ENCODE results near the gene TMUB2.

TMUB2 gene

DNA sequence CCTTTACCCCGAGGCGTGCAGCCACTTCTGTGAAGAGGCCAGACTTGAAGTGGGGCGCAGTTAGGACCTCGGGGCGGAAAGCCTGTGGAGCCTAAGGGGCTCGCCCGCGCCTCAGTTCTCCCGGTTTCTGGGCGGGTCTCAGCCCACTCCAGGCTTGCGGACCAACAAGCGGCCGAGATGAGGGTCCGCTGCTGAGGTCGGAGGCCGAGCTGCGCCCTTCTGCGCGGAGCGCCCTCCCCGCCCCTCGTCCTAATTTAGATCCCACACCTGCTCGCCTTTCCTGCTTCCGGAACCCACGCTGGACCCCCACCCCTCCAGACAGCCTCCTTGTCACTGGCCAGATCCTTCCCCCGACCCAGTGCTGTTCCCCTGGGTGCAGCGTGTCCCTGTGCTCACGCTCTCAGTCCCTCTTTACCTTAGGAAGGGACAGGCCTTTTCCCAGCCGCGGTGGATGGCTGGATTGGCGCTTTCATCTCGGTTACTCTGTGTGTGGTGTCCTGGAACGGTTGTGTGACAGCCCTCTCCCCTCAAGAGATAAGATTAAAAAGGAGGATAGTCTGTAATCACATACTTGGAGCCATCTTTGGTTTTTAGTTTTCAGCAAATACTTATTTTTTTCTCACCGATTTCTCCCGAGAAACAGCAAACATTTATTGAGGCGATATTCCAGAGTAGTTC, 13.8 kb downstream of the TMUB2 start:
- TF ChIP-seq, protein P1, sequence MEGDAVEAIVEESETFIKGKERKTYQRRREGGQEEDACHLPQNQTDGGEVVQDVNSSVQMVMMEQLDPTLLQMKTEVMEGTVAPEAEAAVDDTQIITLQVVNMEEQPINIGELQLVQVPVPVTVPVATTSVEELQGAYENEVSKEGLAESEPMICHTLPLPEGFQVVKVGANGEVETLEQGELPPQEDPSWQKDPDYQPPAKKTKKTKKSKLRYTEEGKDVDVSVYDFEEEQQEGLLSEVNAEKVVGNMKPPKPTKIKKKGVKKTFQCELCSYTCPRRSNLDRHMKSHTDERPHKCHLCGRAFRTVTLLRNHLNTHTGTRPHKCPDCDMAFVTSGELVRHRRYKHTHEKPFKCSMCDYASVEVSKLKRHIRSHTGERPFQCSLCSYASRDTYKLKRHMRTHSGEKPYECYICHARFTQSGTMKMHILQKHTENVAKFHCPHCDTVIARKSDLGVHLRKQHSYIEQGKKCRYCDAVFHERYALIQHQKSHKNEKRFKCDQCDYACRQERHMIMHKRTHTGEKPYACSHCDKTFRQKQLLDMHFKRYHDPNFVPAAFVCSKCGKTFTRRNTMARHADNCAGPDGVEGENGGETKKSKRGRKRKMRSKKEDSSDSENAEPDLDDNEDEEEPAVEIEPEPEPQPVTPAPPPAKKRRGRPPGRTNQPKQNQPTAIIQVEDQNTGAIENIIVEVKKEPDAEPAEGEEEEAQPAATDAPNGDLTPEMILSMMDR (IDR thresholded peaks at IDR 0.05; ENCODE audit: low read length): no peak
- no peak for TF ChIP-seq EZH2 (IDR thresholded peaks at IDR 0.05; ENCODE audit: borderline replicate concordance, low read length)
- peak overlapping the region; percentile 74 for H3K27ac ChIP-seq (ENCODE audit: low read depth, low read length, poor library complexity, severe bottlenecking)
- no peaks in the 10 kb centered on the region for H3K9me3 ChIP-seq (ENCODE audit: low read length)
- peak overlapping the region; percentile 92 for H3K9ac ChIP-seq (ENCODE audit: low read length)
- H3F3A ChIP-seq (ENCODE audit: insufficient read depth, low read length): no peaks in the 10 kb centered on the region; the same call in 1 of the 2 replicates
- no peaks in the 10 kb centered on the region for H3K79me2 ChIP-seq (ENCODE audit: insufficient read depth, low read length)
- no peaks in the 10 kb centered on the region for H3K9me2 ChIP-seq (ENCODE audit: low read depth, low read length)
- peaks cover 14% of the 10 kb centered on the region; the same call in 1 of the 2 replicates for H3K36me3 ChIP-seq (ENCODE audit: insufficient read depth, low read length)
- peak overlapping the region; percentile 94 for H3K4me2 ChIP-seq (ENCODE audit: low read length)
- H2AFZ ChIP-seq (ENCODE audit: low read length): no peak overlapping the region
- peak overlapping the region; percentile 78 for H3K4me3 ChIP-seq (ENCODE audit: low read depth, low read length, poor library complexity, severe bottlenecking)
- H3K4me1 ChIP-seq (ENCODE audit: insufficient read depth, low read length, severe bottlenecking): peaks cover 29% of the 10 kb centered on the region
- no peaks in the 10 kb centered on the region for H4K20me1 ChIP-seq (ENCODE audit: insufficient read depth, low read length)
- H3K27me3 ChIP-seq (ENCODE audit: insufficient read depth, low read length): no peaks in the 10 kb centered on the region

DNA sequence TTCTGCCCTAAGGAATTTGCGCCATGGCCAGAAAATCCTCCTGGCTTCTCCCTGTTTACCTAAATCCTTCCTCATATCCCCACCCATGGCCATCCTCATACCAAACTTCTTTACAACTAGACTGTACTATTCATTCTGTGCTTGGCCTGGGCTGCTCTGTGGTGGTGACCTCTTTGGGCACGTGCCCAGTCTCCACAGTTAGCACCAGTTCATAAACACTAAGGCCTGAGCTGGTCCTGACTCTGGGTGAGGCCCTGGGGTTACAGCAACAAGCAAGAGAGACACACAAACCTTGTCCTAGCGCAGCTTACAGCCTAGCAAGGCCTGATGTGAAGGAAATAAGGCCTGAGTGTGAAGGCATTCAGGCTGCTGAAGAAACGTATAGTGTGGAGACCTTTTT, 16.0 kb downstream of the TMUB2 start:
- Histone ChIP-seq H3K27ac (ENCODE audit: low read depth, low read length, poor library complexity, severe bottlenecking) (peak overlapping the region; percentile 49), H2AFZ (ENCODE audit: low read length) (no peak overlapping the region), H3K4me2 (ENCODE audit: low read length) (no peak overlapping the region), H3K4me1 (ENCODE audit: insufficient read depth, low read length, severe bottlenecking) (peaks cover 23% of the 10 kb centered on the region), H3K9ac (ENCODE audit: low read length) (no peak overlapping the region), H3K4me3 (ENCODE audit: low read depth, low read length, poor library complexity, severe bottlenecking) (no peak overlapping the region), H3K27me3 (ENCODE audit: insufficient read depth, low read length) (no peaks in the 10 kb centered on the region), H3K79me2 (ENCODE audit: insufficient read depth, low read length) (no peaks in the 10 kb centered on the region), H4K20me1 (ENCODE audit: insufficient read depth, low read length) (no peaks in the 10 kb centered on the region), H3K9me2 (ENCODE audit: low read depth, low read length) (no peaks in the 10 kb centered on the region), H3K9me3 (ENCODE audit: low read length) (no peaks in the 10 kb centered on the region), H3F3A (ENCODE audit: insufficient read depth, low read length) (no peaks in the 10 kb centered on the region; the same call in 1 of the 2 replicates), H3K36me3 (ENCODE audit: insufficient read depth, low read length) (peaks cover 12% of the 10 kb centered on the region)
- TF ChIP-seq, protein P1 (IDR thresholded peaks at IDR 0.05; ENCODE audit: low read length): no peak
- no peak for TF ChIP-seq EZH2 (IDR thresholded peaks at IDR 0.05; ENCODE audit: borderline replicate concordance, low read length)

DNA sequence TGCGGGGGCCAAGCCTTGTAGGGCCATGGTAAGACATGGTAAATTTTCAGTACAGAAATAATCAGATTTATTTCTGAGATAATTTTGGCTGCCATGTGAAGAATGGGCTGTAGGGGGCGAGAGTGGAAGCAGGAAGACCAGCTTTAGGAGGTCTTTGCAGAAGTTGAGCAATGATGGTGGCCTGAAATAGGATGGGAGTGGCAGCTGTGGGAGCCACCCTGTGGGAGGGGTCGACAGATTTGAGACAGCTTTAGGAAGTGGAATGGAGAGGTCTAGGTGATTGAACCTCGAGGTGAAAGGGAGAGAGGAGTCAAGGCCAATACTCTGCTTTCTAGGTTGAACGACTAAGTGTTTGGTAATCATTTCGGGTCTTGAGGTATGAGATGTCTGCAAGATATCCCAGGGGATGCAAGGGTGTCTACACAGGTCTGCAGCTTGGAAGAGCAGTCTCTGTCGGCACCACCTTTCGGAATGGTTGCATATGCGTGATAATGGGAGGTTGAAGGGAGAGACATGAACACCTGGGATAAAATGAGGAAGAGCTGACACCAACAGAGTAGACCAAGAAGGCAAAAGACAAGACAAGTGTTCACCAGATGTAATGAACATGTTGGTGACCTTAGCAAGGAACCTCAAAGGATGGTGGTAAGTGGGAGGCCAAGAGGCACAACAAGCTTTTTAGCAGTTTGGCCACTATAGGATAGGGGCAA, 17.1 kb downstream of the TMUB2 start:
- Histone ChIP-seq H3K9me3 (ENCODE audit: low read length) (no peaks in the 10 kb centered on the region), H3K27ac (ENCODE audit: low read depth, low read length, poor library complexity, severe bottlenecking) (peak overlapping the region; percentile 19), H3K4me3 (ENCODE audit: low read depth, low read length, poor library complexity, severe bottlenecking) (no peak overlapping the region), H3K27me3 (ENCODE audit: insufficient read depth, low read length) (no peaks in the 10 kb centered on the region), H3K9me2 (ENCODE audit: low read depth, low read length) (no peaks in the 10 kb centered on the region), H2AFZ (ENCODE audit: low read length) (no peak overlapping the region), H3K4me1 (ENCODE audit: insufficient read depth, low read length, severe bottlenecking) (peaks cover 14% of the 10 kb centered on the region), H3K9ac (ENCODE audit: low read length) (no peak overlapping the region), H3K36me3 (ENCODE audit: insufficient read depth, low read length) (peaks cover 24% of the 10 kb centered on the region), H3K4me2 (ENCODE audit: low read length) (no peak overlapping the region), H3F3A (ENCODE audit: insufficient read depth, low read length) (no peaks in the 10 kb centered on the region; the same call in 1 of the 2 replicates), H4K20me1 (ENCODE audit: insufficient read depth, low read length) (no peaks in the 10 kb centered on the region), H3K79me2 (ENCODE audit: insufficient read depth, low read length) (no peaks in the 10 kb centered on the region)
- no peak for TF ChIP-seq EZH2 (IDR thresholded peaks at IDR 0.05; ENCODE audit: borderline replicate concordance, low read length)
- TF ChIP-seq, protein P1 (IDR thresholded peaks at IDR 0.05; ENCODE audit: low read length): peak; percentile 90

Measured in OCI-LY1 (cell line).